Measurements from ENCODE around the gene PLK3. TPM values are rescaled to one million over a fixed set of nuclear protein-coding genes. Genes with fewer than 3 reads are reported as not detected.

The PLK3 gene
- total and polyA plus RNA-seq, 8 donors = 6.1 to 35.3 (median 12.9) TPM

DNA sequence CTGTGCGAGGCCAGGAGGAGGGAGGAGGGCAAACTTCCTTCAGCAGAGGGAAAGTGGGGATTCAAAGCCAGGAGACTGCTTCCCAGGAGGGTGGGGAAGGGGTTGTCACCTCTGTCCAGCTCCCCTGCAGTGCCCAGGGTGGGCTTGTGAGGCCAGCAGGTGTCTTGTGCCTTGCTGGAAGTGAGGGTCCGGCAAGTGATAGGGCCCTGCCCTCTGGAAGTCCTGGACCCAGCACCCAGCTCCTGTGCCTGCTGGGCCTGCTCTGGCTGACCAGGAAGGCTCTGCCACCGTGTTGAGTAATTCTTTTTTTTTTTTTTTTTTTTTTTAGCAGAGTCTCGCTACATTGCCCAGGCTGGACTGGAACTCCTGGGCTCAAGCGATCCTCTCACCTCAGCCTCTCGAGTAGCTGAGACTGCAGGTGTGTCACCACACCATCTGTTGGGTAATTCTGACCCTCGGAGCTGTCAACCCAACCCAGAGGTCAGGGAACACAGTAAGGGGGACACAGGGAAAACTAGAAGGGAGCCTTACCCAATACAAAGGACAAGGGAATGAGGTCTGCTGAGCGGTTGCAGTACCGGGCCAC lies 13.2 kb upstream of the PLK3 start:
- WGBS, 2 donors = 83 to 87% methylated on average over 9 of the region's 9 CpGs
- Histone ChIP-seq H3K27me3 (no peaks in the 10 kb centered on the region), H3K9me3 (no peaks in the 10 kb centered on the region), H3K27ac (peak overlapping the region in 3 of 4 donors; percentile 43 to 61 (median 54)), H3K36me3 (no peaks in the 10 kb centered on the region), H3K4me3 (peak overlapping the region in 2 of 4 donors; percentile 44 to 53), H3K4me1 (peaks cover 0 to 10% (median 0%) of the 10 kb centered on the region in 3 donors)
- intact Hi-C loops (cut with DNase I) = loop anchor here in 1 of 3 donors (5.0 kb wide), 2 partner anchors 55 to 225 kb away; partner anchors contain the start of genes HECTD3, PTCH2 and UROD
- DNase-seq = peak in 2 of 6 donors; percentile 27 to 62
- no peak for ATAC-seq
- FAIRE-seq = no peak
- TF ChIP-seq, protein P1, sequence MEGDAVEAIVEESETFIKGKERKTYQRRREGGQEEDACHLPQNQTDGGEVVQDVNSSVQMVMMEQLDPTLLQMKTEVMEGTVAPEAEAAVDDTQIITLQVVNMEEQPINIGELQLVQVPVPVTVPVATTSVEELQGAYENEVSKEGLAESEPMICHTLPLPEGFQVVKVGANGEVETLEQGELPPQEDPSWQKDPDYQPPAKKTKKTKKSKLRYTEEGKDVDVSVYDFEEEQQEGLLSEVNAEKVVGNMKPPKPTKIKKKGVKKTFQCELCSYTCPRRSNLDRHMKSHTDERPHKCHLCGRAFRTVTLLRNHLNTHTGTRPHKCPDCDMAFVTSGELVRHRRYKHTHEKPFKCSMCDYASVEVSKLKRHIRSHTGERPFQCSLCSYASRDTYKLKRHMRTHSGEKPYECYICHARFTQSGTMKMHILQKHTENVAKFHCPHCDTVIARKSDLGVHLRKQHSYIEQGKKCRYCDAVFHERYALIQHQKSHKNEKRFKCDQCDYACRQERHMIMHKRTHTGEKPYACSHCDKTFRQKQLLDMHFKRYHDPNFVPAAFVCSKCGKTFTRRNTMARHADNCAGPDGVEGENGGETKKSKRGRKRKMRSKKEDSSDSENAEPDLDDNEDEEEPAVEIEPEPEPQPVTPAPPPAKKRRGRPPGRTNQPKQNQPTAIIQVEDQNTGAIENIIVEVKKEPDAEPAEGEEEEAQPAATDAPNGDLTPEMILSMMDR (IDR thresholded peaks at IDR 0.05) = no peak

- TF ChIP-seq, protein P1 (IDR thresholded peaks at IDR 0.05) = no peak
- intact Hi-C loops (cut with DNase I) = loop anchor here in 1 of 3 donors (5.0 kb wide), 2 partner anchors 55 to 225 kb away; partner anchors contain the start of genes HECTD3, PTCH2 and UROD
- no peaks in the 10 kb centered on the region for H3K27me3 ChIP-seq
- peaks cover 0 to 10% (median 0%) of the 10 kb centered on the region in 3 donors for H3K4me1 ChIP-seq
- WGBS, 2 donors = 94 to 95% methylated on average over 10 of the region's 10 CpGs
- ATAC-seq (no peak), DNase-seq (peak in 2 of 6 donors; percentile 12 to 55), FAIRE-seq (no peak)
- H3K4me3 ChIP-seq = no peak overlapping the region
- H3K36me3 ChIP-seq = no peaks in the 10 kb centered on the region
- no peak overlapping the region for H3K27ac ChIP-seq
- no peaks in the 10 kb centered on the region for H3K9me3 ChIP-seq
Measured at GRCh38 chr1:44787506-44787905, 12.7 kb upstream of the PLK3 start.

- no peaks in the 10 kb centered on the region for H3K36me3 ChIP-seq
- peaks cover 0 to 10% (median 0%) of the 10 kb centered on the region in 3 donors for H3K4me1 ChIP-seq
- WGBS, 2 donors = 78% methylated on average over 9 of the region's 9 CpGs
- DNase-seq (no peak), FAIRE-seq (no peak), ATAC-seq (no peak)
- intact Hi-C loops (cut with DNase I) = loop anchor here in 1 of 3 donors (5.0 kb wide), 2 partner anchors 54 to 224 kb away; partner anchors contain the start of genes HECTD3, PTCH2 and UROD
- H3K4me3 ChIP-seq = no peak within 1 kb of the TSS
- H3K27me3 ChIP-seq = no peaks in the 10 kb centered on the region
- H3K9me3 ChIP-seq = no peaks in the 10 kb centered on the region
- TF ChIP-seq, protein P1 (IDR thresholded peaks at IDR 0.05) = no peak
- H3K27ac ChIP-seq = no peak within 1 kb of the TSS
Measured at GRCh38 chr1:44788120-44788860, 11.9 kb upstream of the PLK3 start, which contains the start of gene BEST4. TSS of gene BEST4 (minus strand) at chr1:44788170. CDS start at chr1:44787705, 465 bp downstream.

- H3K27ac ChIP-seq = no peak overlapping the region
- H3K9me3 ChIP-seq = no peaks in the 10 kb centered on the region
- FAIRE-seq (no peak), DNase-seq (peak in 1 of 6 donors; percentile 28), ATAC-seq (peak in 1 of 4 donors; percentile 10)
- H3K27me3 ChIP-seq = no peaks in the 10 kb centered on the region
- 35 to 50% methylated on average over 7 of the region's 7 CpGs for WGBS, 2 donors
- intact Hi-C loops (cut with DNase I) = loop anchor here in 1 of 3 donors (10.0 kb wide), 1 partner anchor 514 kb away; no protein-coding TSS in a partner anchor
- peaks cover 0 to 3% (median 0%) of the 10 kb centered on the region in 3 donors for H3K4me1 ChIP-seq
- no peak overlapping the region for H3K4me3 ChIP-seq
- TF ChIP-seq, protein P1 (IDR thresholded peaks at IDR 0.05) = no peak
- H3K36me3 ChIP-seq = no peaks in the 10 kb centered on the region
Measured at GRCh38 chr1:44790968-44791801, 9.0 kb upstream of the PLK3 start.

All from pancreas (tissue), 10 donors.